ENCODE measurements around the gene ZNF205.

DNA sequence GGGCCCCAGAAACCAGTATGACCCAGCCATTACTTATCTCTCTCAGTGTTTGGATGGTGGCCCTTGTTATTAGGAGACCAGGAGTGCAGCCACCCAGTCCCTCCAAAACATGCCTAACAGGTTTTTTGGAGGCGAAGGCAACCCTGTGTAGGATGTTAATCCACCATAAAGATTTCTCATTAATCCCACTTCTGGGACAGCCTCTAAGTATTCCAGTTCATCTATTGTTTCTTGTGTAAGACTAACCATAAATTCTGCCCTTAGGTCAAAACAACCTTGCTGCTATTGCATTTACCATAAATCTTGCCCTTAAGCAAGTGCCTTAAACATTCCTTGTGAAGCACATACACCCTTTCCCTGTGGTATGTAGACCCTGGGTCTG is 54.1 kb downstream of the ZNF205 start:
- TF ChIP-seq POLR2A (IDR thresholded peaks at IDR 0.05; ENCODE audit: low read depth, low read length) = no peak
- no peak for TF ChIP-seq POLR2AphosphoS5 (IDR thresholded peaks at IDR 0.05; ENCODE audit: low read depth, low read length)
- TF ChIP-seq TAF1 (IDR thresholded peaks at IDR 0.05; ENCODE audit: borderline replicate concordance, low read depth, low read length) = no peak

Measured in GM12892 (cell line).